K562 (cell line): ENCODE results near the gene DND1. TPM values are rescaled to one million over a fixed set of nuclear protein-coding genes. Genes with fewer than 3 reads are reported as not detected.

Experiments
- CBX3 ChIP-seq, 2 experiments: IDR thresholded peaks; 1 replicate in 1 of 2; 2 replicates in 1 of 2; pipeline ENCODE4 v1.6.1; 2012; ENCODE audit warnings: inconsistent platforms in 2 of 2, low read length in 2 of 2, borderline replicate concordance in 1 of 2, control low read depth in 1 of 2
- CHD4 ChIP-seq: fragments of 200-600 bp; sonication (generic); IDR thresholded peaks from 3 replicates; pipeline ENCODE4 v1.6.1; 2012; ENCODE audit warnings: low read depth, mild to moderate bottlenecking, mixed read lengths, low read length, inconsistent platforms; ENCODE audit not compliant: insufficient read depth, insufficient replicate concordance, poor library complexity, severe bottlenecking
- CREM ChIP-seq: IDR thresholded peaks from 2 replicates; pipeline ENCODE4 v1.6.1; 2014; ENCODE audit warnings: antibody characterized with exemption, low read depth
- DLX4 ChIP-seq: fragments of 250-450 bp; sonication (Bioruptor Pico); IDR thresholded peaks from 2 replicates; pipeline ENCODE4 v1.6.1; 2021; ENCODE audit warnings: mild to moderate bottlenecking
- ETV6 ChIP-seq, 3 experiments: fragments of 150-350 bp in 1 of 3; sonication (generic) in 1 of 3; formaldehyde crosslinking in 1 of 3; IDR thresholded peaks; 2 replicates each; pipeline versions ENCODE4 v1.6.1 to v1.8.0; 2014 to 2022; ENCODE audit warnings: borderline replicate concordance in 2 of 3, low read depth in 2 of 3, antibody characterized with exemption in 1 of 3, low read length in 1 of 3, mild to moderate bottlenecking in 1 of 3, missing genetic modification reagents in 1 of 3
- HDAC6 ChIP-seq: IDR thresholded peaks from 2 replicates; pipeline ENCODE4 v1.6.1; 2012; ENCODE audit warnings: low read depth, mild to moderate bottlenecking, control low read depth, inconsistent platforms, low read length, moderate library complexity
- HES1 ChIP-seq: fragments of 450-650 bp; IDR thresholded peaks from 2 replicates; pipeline ENCODE4 v1.6.1; 2016; ENCODE audit warnings: low read depth, mild to moderate bottlenecking, moderate library complexity
- IFI16 ChIP-seq: fragments of 250-450 bp; sonication (Bioruptor Pico); IDR thresholded peaks from 2 replicates; pipeline ENCODE4 v2.1.2; 2022; ENCODE audit warnings: mild to moderate bottlenecking, inconsistent platforms
- NBN ChIP-seq: fragments of 450-650 bp; IDR thresholded peaks from 2 replicates; pipeline ENCODE4 v1.6.1; 2016; ENCODE audit warnings: low read depth, mild to moderate bottlenecking
- NELFE ChIP-seq: IDR thresholded peaks from 2 replicates; pipeline ENCODE4 v1.6.1; 2011; ENCODE audit warnings: mild to moderate bottlenecking; ENCODE audit not compliant: insufficient read depth, insufficient read length
- NFRKB ChIP-seq: fragments of 450-650 bp; IDR thresholded peaks from 2 replicates; pipeline ENCODE4 v1.6.1; 2016; ENCODE audit warnings: low read depth
- TAF1 ChIP-seq: IDR thresholded peaks from 2 replicates; pipeline ENCODE4 v1.6.1; 2011; ENCODE audit warnings: mild to moderate bottlenecking, low read length, moderate library complexity; ENCODE audit not compliant: insufficient read depth, control insufficient read depth, severe bottlenecking; ENCODE audit errors: extremely low read depth
- TBL1XR1 ChIP-seq, 2 experiments: IDR thresholded peaks; 2 replicates each; pipeline ENCODE4 v1.6.1; 2012; ENCODE audit warnings: improper control_type of control experiment in 2 of 2, low read length in 2 of 2, mild to moderate bottlenecking in 1 of 2
- ZNF263 ChIP-seq: sonication (generic); formaldehyde crosslinking; IDR thresholded peaks from 2 replicates; pipeline ENCODE4 v1.8.0; 2022; ENCODE audit warnings: mild to moderate bottlenecking, missing genetic modification reagents, borderline replicate concordance
- polyA plus RNA-seq, 8 experiments: library from polyadenylated mRNA; depleted of rRNA in 4 of 8; stranded (reverse) in 5 of 8; unstranded in 3 of 8; fragments of >200 nt; fragmentation: Nextera tagmentation in 2 of 8; fragmentation: Illumina TruSeq in 1 of 8; extraction: Ambion mirVana in 2 of 8; extraction: Trizol in 1 of 8; gene quantifications; 2 replicates each; pipeline versions ENCODE4 v1.2.1 to v1.2.3, GENCODE V29; 2011 to 2014; ENCODE audit warnings: inconsistent platforms in 1 of 8, missing spikeins in 1 of 8
- total RNA-seq, 7 experiments: library from RNA; depleted of rRNA in 6 of 7; stranded (reverse); fragments of >200 nt in 6 of 7; fragmentation: Illumina TruSeq in 2 of 7; extraction: Trizol in 2 of 7; gene quantifications; 2 replicates each; pipeline versions ENCODE4 v1.2.1 to v1.2.3, GENCODE V29; 2011 to 2021; ENCODE audit warnings: low replicate concordance in 1 of 7
- TF ChIP-seq, protein P1 (sequence below), 2 experiments: fragments of 450-650 bp; formaldehyde crosslinking in 1 of 2; IDR thresholded peaks; 2 replicates each; pipeline versions ENCODE4 v1.4.0 to v1.6.1; 2014 to 2020; ENCODE audit warnings: mild to moderate bottlenecking in 2 of 2, borderline replicate concordance in 1 of 2, low read depth in 1 of 2

Gene DND1
- total and polyA plus RNA-seq, 9 of the 15 experiments (the other 6 are each of a cell fraction or from before 2014, with no cell fraction given) = 0.37 to 2.0 (median 0.90) TPM; not detected in 3

DNA sequence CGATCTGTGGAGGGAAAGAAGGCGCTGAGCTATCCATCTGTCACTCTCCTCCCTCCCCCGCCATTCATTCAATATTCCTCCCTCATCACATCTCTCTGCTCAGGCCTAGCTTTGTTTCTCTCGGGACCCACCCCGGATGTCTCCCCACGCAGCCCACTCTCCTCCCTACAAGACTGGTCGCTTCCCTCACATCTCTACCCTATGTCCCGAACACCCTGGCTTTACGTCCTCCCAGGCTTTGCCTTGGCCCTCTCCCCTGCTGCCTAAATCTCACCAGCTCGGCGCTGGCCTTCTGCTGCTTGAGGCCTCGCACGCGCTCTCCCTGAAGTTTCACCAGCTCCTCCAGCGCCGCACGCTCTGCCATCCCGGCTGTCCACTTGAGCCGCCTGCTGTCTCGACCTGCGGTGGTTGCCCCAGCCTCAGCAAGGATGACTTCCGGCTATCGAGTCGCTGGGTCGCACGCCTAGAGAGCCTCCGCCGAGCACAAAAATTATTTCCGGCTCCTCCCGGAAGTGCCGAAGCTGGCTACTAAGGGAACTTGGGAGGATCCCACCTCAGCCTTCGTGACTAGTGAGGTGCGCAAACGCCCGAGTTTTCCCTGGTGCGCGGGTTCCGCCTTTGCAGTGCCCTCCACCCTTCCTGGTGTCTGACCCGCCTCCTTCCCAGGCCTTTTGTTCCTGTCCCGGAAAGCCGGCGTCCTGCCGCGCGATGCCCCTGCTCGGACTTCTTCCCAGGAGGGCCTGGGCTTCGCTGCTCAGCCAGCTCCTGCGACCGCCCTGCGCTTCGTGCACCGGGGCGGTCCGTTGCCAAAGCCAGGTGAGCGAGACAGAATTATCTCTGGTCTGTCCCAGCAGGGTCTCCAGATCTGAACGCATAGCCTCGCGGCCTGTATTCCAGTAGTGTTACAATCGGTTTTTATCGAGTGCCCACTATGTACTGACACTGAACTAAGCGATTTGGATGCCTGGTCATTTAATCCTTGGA is 17.9 kb upstream of the DND1 start, which contains the start of the genes HARS1 and HARS2 (continued):
- TF ChIP-seq DLX4 (CRISPR knock-in tag) (no peak), NFRKB (peak; percentile 80), NELFE (no peak), HES1 (0 out of 2 replicates have a peak, but pooled peaks have one; percentile 26), ZNF263 (peak; percentile 64; the same call in 1 of the 2 replicates), HDAC6 (no peak), CHD4 (no peak), CBX3 (IDR thresholded peaks at IDR 0.05; ENCODE audit: borderline replicate concordance in 1 of 2, low read length in 2 of 2) (peak in 1 of 2 experiments; percentile 65; a peak in 1 of 3 replicates), IFI16 (CRISPR knock-in tag) (no peak), NBN (peak; percentile 75), CREM (peak; percentile 33), TBL1XR1 (IDR thresholded peaks at IDR 0.05; ENCODE audit: low read length in 2 of 2) (peak; percentile 44 to 60; a peak in 2 of 4 replicates), TAF1 (peak; percentile 92), ETV6 (IDR thresholded peaks at IDR 0.05; ENCODE audit: borderline replicate concordance in 1 of 2, low read depth in 2 of 2, low read length in 1 of 2) (peak; percentile 61 to 90; a peak in 3 of 4 replicates), ETV6 (CRISPR knock-in tag; IDR thresholded peaks at IDR 0.05; ENCODE audit: borderline replicate concordance) (no peak)
- TF ChIP-seq, protein P1, sequence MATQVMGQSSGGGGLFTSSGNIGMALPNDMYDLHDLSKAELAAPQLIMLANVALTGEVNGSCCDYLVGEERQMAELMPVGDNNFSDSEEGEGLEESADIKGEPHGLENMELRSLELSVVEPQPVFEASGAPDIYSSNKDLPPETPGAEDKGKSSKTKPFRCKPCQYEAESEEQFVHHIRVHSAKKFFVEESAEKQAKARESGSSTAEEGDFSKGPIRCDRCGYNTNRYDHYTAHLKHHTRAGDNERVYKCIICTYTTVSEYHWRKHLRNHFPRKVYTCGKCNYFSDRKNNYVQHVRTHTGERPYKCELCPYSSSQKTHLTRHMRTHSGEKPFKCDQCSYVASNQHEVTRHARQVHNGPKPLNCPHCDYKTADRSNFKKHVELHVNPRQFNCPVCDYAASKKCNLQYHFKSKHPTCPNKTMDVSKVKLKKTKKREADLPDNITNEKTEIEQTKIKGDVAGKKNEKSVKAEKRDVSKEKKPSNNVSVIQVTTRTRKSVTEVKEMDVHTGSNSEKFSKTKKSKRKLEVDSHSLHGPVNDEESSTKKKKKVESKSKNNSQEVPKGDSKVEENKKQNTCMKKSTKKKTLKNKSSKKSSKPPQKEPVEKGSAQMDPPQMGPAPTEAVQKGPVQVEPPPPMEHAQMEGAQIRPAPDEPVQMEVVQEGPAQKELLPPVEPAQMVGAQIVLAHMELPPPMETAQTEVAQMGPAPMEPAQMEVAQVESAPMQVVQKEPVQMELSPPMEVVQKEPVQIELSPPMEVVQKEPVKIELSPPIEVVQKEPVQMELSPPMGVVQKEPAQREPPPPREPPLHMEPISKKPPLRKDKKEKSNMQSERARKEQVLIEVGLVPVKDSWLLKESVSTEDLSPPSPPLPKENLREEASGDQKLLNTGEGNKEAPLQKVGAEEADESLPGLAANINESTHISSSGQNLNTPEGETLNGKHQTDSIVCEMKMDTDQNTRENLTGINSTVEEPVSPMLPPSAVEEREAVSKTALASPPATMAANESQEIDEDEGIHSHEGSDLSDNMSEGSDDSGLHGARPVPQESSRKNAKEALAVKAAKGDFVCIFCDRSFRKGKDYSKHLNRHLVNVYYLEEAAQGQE (IDR thresholded peaks at IDR 0.05; ENCODE audit: borderline replicate concordance) = no peak
- TF ChIP-seq, protein P1 (CRISPR knock-in tag; IDR thresholded peaks at IDR 0.05; ENCODE audit: low read depth) = peak; percentile 61; the same call in 1 of the 2 replicates
